ENCODE measurements around the gene PIGC.

Gene PIGC

DNA sequence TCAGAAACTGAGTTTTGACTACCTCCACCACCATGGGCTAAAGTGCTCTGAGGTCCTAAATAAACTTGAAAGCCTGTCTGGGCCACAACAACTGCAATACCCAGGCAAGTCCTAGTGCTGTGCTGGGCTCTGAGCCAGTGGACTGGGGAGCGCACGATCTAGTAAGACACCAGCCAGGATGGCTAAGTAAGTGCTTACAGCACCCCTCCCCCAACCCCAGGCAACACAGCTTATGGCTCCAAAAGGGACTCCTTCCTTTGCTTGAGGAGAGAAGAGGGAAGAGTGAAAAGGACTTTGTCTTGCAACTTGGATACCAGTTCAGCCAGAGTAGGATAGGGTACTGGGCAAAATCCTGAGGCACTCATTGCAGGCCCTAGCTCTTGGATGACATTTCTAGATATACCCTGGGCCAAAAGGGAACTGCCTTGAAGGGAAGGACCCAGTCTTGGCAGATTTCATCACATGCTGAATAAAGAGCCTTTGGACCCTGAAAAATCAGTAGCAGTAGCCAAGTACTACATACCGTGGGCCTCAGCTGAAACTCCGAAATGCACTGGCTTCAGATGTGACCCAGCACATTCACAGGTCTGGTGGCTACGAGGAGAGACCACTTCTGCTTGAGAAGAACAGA, 21.8 kb downstream of the PIGC start:
- H3K27ac ChIP-seq: no peak overlapping the region
- TF ChIP-seq ZFX (IDR thresholded peaks at IDR 0.05; ENCODE audit: borderline replicate concordance): no peak
- TF ChIP-seq, protein P1, sequence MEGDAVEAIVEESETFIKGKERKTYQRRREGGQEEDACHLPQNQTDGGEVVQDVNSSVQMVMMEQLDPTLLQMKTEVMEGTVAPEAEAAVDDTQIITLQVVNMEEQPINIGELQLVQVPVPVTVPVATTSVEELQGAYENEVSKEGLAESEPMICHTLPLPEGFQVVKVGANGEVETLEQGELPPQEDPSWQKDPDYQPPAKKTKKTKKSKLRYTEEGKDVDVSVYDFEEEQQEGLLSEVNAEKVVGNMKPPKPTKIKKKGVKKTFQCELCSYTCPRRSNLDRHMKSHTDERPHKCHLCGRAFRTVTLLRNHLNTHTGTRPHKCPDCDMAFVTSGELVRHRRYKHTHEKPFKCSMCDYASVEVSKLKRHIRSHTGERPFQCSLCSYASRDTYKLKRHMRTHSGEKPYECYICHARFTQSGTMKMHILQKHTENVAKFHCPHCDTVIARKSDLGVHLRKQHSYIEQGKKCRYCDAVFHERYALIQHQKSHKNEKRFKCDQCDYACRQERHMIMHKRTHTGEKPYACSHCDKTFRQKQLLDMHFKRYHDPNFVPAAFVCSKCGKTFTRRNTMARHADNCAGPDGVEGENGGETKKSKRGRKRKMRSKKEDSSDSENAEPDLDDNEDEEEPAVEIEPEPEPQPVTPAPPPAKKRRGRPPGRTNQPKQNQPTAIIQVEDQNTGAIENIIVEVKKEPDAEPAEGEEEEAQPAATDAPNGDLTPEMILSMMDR (IDR thresholded peaks at IDR 0.05): no peak

DNA sequence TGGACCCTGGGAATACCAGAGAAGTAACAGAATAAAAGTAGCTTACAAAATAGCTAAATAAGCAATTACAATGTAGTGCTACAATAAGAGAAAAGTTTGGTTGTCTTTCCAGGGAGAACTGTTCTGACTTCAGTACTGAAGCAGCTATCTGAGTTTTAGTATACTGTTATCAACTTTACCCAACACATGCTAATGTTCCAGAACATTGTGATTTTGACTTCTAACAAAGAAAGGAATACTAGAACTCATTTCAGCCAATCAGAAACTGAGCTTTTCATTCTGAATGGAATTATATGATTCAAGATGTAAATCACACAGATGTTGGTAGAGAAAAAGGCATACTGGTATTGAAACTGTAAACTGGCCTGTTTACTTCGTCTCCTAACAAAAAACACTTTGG, 23.5 kb downstream of the PIGC start, which contains the start of gene C1orf105:
Gene C1orf105 (plus strand): TSS at position 301 of the 400 bp plus-strand sequence. CDS start 201 bp downstream, outside the sequence.
- no peak for TF ChIP-seq ZFX (IDR thresholded peaks at IDR 0.05; ENCODE audit: borderline replicate concordance)
- TF ChIP-seq, protein P1 (IDR thresholded peaks at IDR 0.05): no peak
- no peak within 1 kb of the TSS for H3K27ac ChIP-seq

DNA sequence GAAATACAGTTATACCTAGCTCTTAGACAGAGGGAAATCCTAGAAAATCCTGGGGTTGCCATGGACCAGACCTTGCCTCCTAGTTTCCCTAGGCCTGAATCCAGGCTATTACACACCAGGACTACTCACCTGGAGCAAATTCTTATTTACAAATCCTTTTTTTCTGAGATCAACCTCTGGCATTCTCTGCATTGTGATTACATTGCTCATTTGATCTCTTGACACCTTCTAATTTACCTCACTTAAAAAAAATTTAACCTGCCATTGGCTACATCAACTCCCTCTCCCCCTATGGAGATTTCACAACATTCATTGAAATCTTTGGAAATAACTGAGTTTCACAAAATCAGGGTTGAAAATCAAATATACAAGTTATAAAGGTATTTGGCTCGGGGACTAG, 26.3 kb downstream of the PIGC start:
- no peak overlapping the region for H3K27ac ChIP-seq
- TF ChIP-seq ZFX (IDR thresholded peaks at IDR 0.05; ENCODE audit: borderline replicate concordance): no peak
- TF ChIP-seq, protein P1 (IDR thresholded peaks at IDR 0.05): no peak

DNA sequence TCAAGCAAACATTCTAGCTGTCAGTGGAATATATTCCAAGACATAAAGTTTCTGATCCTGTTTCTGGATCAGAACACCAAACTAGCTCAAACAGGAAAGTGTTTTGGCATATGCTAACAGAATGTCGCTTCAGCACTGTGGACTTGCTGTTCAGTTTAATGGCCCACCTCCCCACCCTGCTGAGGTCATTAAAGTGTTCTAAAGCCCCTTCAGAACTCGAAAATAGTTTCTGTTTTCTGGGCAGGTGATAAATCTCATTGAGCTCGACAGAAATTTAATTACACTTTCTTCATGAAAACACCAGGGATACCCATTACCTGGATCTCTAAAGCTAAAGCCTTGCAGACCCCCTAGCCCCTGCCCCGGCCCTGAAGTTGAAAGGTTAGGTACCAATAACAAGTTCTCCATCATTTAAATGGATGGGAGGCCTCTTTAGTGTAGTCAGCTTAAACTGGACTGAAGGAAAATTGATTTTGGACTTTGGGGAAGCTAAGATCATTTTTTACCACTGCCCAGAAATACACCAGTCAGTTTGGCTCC, 27.3 kb downstream of the PIGC start:
- TF ChIP-seq ZFX (IDR thresholded peaks at IDR 0.05; ENCODE audit: borderline replicate concordance): no peak
- TF ChIP-seq, protein P1 (IDR thresholded peaks at IDR 0.05): no peak
- no peak overlapping the region for H3K27ac ChIP-seq

DNA sequence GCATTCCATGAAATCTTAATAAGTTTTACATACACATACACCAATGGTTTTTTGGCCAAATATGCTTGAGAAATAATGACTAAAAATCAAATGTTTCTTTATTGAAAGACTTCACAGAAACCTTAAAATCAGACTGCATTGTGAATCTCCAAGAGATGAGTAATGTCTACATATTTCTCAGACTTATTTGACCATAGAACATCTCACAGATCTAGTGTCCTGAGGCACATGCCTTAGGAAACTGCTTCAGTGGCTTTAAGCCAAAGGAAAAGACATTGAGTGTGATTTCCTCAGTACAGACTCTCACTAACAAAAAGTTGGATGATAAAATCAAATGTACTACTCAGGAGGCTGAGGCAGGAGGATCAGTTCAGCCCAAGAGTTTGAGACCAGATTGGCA, 29.5 kb downstream of the PIGC start:
- H3K27ac ChIP-seq: no peak overlapping the region
- TF ChIP-seq ZFX (IDR thresholded peaks at IDR 0.05; ENCODE audit: borderline replicate concordance): no peak
- TF ChIP-seq, protein P1 (IDR thresholded peaks at IDR 0.05): no peak

DNA sequence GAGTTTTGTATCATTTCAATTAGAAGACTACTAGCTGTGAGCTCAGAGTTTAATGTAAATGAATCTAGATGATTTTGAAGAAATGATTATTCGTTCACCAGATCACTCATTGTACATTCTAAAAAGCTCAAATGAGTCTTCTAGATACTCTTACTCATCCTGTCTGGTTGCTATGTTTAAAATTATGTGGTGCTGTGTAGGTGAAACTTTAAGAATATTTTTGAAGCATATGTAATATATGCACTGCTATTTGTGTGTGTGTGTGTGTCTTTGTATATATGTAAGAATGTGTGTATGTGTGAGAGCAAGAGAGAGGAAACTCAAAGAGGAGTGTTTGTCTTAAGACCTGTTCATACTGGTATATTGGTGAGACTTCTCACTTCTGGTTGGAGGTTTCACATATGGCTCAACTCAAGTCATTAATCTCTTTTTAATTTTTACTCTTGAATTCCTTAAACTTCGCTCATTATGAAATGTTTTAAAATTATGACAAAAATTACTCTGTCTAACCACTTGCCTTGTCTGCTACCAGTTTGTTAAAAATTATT, 32.0 kb downstream of the PIGC start:
- TF ChIP-seq, protein P1 (IDR thresholded peaks at IDR 0.05): no peak
- no peak for TF ChIP-seq ZFX (IDR thresholded peaks at IDR 0.05; ENCODE audit: borderline replicate concordance)

DNA sequence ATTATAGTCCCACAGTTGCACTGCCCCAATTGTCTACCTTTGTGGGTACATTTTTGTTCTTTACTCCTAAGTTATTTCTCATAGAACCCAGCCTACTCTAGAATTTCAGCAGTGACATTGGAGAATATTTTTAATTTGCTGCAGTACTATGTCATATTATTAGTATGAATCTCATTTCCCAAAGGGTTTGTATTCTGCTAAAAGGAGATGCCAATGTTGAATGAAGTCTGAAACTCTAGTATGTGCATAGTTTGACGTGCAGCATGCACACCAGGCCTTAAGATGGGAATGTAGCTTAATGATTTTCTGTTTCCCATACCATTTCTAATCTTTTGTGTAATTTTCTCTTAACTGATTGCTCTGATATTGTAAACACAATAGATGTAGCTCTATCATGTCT, 33.8 kb downstream of the PIGC start:
- TF ChIP-seq, protein P1 (IDR thresholded peaks at IDR 0.05): no peak
- no peak for TF ChIP-seq ZFX (IDR thresholded peaks at IDR 0.05; ENCODE audit: borderline replicate concordance)
- H3K27ac ChIP-seq: no peak overlapping the region

More for the DNA sequence above, 32.0 kb downstream of the PIGC start:
- no peak overlapping the region for H3K27ac ChIP-seq
